HG03378 (cell line): ENCODE results near the gene CDK5R2.

Source experiments
- ATAC-seq: cut with Tn5 transposase; IDR thresholded peaks from one replicate; pipeline ENCODE4 v1.9.1; 2021; ENCODE audit warnings: mild to moderate bottlenecking, moderate library complexity; ENCODE audit not compliant: unreplicated experiment

The CDK5R2 gene

DNA sequence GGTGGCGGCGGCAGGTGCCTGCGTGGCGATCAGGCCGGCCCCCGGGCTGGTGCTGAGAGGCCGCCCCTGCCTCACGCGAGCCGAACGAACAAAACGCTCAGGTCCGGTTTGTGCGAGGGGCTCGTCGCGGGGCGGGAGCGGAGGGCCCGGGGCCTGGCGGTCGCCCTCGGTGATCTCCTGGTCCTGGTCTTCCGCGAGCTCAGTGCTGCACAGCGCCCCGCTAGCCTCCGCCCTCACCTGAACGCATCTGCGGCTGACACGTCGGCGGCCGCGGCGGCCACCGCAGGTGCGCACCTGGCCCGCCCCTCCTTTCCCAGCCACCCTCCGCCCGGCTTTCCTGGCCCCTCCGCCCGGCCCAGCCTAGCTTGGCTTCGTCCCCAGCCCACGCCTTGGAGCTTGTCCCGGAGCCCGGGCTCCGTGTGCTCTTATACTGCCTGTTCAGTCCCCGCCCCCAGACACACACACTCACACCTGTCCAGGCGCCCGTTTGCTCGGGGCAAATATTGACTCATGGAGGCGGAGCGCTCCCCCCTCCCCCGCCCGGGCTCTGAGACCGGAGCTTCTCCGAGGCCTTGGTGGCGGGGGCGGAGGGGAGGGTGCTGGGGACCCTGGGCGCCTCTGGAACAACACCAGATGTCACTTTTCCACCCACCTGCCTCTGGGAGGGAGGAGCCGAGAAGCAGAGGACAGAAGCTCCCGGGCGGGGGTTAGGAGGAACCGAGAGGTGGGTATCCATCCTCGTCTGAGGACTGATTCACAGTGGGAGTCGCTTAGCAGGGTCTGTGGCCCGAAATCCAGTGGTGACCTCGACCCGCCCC lies 42.3 kb downstream of the CDK5R2 start:
- ATAC-seq, result no peak

DNA sequence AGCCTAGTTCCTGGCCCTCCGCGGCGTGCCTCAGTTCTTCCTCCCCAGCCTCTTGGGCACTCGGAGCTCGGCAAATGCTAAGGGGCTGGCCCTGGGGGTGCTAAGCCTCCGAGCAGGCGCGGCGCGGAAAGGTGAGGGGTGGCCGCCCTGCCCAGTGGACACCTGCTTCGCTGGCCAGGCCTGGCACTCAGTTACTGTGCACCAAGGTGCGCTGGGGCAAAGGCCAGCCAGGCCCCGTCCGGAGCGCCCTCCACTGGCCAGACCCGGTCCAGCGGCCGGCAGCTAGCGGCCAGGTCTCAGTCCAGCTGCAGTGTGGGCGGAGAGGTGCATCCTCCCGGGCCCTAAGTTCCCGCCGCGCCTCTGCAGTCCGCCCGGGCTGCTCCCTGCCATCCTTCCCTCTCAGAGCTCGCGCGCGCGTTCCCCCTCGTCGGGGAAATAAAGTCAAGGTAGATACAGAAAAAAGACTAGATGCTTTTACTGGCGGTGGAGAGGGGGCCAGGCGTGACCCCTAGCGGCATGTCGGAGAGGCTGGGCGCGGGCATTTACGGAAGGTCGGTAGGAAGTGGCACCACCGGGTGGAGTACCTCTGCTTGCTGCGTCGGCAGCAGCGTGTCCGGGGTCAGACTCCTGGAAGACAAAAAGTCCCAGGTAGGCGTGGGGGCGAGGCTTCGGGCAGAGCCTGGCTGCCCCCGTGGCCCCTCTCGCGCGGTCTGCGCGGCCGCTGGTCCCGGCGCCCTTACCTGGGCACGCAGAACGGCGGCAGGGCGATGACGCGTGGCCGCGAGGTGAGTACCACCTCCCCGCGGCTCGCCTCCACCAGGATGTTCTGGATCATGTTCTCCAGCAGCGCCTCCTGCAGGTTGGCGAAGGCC lies 43.2 kb downstream of the CDK5R2 start:
- ATAC-seq, result no peak

DNA sequence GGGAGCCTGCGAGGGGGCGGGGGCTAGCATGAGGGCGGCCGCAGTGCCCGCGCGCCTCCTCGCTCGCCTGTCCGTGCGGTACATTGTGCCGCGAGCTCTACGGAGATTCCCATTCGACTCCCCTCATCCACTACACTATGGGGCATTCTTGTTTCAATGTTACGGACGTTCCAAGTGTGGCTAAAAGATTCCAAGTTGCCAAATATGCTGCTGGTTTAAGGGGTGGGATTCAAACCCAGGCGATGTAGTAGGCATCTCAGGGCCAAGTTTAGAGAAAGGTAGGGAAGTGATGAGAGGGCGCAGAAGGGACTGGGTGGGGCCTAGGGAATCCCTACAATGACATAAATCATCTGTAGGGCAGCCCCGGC lies 43.8 kb downstream of the CDK5R2 start:
- no peak for ATAC-seq

- ATAC-seq, result no peak
Observed at GRCh38 chr2:219003979-219004378, 44.5 kb downstream of the CDK5R2 start.

DNA sequence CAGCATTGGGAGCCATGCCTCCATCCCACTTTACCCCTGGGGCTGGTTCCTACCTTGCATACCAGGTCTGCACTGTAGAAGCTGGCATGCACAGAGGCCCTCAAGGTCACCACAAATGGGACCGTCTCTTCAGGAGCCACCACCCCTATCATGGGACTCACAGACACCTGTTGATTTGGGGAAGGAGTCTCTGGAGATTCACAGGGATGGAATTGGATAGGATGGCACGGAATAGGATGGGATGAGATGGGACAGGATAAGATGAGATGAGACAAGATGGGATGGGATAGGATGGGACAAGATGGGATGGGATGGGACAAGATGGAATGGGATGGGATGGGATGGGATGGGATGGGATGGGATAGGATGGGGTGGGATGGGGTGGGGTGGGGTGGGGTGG lies 49.8 kb downstream of the CDK5R2 start:
- no peak for ATAC-seq

DNA sequence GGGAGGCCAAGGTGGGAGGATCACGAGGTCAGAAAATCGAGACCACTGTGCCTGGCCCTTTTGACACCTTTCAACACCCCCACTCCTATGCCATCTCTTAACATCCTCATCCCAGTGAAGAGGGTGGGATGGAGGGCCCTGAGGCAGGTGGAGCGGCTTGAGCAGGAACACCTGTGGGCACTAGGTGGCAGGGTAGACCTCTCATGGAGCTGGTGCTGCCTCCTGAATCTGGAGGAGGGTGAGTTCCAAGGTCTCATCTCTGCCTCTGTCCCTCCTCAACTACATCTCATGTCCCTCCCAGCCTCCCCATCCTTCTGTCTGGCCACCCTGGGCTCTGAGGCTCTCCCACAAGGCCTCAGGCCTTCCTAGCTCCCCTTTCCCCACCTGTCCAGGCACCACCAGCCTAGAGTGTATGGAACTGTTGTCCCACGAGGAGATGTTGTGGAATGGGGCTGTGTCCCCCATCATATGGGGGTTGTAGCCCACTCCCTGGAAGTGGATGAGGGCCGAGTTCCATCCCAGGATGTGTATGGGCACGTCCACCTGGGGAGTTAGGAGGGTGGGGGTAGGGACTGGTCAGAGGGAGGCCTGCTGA lies 50.8 kb downstream of the CDK5R2 start:
- ATAC-seq, result no peak

GRCh38 chr2:219010873-219011272 lies 51.4 kb downstream of the CDK5R2 start:
- ATAC-seq, result no peak
